Measurements from ENCODE around the gene RIN3.
A peak's percentile ranks its signal among the peaks of the same experiment; 100 is the strongest.

The RIN3 gene

DNA sequence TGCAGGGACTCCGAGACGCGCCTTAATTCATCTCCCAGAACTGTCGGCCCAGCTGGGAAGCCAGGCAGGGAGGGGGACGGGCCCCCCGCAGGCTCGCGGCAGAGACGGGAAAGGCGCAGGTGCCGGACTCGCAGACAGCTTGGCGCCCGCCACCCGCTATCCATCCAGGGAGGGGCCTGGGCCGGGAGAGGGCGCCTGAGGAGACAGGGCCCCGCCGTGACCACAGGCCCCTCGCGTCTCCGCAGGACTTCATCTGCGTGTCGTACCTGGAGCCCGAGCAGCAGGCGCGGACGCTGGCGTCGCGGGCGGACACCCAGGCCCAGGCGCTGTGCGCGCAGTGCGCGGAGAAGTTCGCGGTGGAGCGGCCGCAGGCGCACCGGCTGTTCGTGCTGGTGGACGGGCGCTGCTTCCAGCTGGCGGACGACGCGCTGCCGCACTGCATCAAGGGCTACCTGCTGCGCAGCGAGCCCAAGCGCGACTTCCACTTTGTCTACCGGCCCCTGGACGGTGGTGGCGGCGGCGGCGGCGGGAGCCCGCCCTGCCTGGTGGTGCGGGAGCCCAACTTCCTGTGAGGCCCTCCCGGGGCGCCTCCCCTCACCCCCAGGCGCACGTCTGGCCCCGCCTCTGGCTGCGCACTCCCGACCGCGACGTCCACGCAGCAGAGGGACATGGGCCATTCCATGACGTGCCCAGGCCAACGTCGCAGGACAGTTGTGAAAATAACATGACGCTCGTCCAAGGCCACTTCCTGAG lies 174.3 kb downstream of the RIN3 start:
- DNase-seq (ENCODE audit: low spot score), result peak; percentile 49

DNA sequence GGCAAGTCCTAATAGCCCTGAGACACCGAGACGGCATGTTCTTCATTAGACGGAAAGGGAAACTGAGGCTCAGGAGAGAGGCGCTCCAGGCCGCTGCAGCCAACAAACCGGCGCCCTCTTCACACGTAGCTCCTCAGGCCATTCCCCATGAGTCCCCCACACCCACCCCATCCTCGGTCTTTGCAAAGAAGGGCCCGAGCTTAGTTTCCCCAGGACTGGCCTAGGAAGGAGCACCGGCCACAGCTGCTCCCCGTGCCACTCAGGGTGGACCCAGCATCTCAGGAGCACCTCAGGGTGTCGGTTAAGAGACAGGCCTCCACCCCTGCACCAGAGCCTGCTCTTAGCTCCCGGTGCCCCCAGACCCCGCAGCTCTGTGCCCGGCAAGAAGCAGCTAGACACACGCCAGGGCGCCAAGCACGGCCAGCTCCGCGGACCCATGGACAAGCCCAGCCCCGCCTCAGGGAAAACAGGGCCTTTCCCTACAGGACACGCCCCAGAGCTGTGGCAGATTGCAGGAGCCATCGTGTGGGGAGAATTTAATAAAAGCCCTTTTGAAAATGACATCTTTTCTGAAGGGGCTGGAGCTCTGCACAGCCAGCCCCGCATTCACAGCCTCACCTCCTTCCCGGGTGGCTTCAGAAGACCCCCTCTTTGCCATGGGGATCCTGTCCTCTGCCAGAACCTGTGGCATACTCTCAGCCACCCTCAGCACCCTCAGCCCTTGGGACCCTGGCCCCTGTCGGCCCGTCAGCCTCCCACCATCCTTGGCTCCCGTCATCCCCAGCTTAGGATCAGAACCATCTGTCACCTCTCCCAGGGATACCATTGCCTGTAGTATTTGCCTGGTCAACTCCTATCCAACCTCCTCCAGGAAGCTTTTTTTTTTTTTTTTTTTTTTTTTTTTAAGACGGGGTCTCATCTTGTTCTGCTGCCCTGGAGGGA lies 175.1 kb downstream of the RIN3 start:
- DNase-seq (ENCODE audit: low spot score), result peak; percentile 38

DNA sequence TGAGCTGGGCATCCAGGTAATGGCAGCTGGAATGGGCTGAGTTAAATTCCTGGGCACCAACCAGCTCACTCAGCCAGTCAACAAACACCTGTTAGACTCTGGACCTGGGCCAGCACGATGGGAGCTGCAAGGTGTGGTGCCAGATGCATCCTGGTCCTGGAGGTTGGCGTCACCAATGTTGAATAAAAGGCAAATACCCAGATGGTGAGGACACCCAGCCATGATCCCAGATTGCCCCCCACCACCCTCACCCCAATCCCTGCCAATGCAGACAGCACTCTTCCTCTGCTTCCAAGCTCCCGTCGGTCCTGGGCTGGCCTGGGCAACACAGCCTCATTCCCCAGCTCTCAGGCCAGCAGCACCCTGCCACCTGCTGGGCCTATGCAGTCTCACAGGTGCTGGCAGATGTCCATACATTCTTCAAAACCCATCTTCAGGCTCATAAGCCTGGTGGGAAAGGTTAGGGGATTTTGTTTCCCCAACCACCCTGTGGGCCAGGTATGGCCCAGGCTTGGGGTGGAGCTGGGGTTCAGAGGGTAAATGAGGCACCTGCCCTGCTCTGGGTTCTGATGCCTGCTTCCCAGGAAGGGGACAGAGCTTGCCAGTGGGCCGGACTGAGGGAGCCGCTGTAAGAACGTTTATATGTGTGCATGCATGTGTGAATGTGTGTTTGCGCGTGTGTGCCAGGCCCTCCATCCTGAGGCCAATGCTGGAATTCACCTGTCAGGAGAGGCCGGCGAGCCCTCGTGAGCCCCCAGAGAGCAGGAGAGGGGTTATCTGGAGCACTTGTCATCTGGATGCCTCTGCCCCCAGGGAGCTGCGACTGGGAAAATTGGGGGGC lies 176.8 kb downstream of the RIN3 start:
- DNase-seq (ENCODE audit: low spot score), result peak; percentile 71

DNA sequence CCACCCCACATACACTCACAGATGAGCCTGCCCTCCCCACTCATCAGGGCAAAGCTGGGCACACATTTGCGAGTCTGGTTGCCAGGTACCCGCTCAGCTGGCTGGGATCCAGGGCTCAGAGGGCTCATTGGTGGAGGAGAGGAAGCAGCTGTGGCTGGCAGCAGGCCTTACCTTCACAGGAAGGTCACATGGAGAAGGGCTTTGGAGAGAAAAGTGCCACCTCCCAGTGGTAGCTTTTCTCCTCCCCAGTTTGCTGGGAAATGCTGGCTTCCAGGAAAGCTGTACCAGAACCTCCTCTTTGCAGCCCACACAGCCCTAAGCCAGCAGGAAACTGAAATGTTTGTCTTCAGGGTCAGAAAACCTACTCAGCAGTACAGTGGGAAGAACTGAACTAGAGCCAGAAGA lies 179.2 kb downstream of the RIN3 start:
- peak; percentile 28 for DNase-seq (ENCODE audit: low spot score)

DNA sequence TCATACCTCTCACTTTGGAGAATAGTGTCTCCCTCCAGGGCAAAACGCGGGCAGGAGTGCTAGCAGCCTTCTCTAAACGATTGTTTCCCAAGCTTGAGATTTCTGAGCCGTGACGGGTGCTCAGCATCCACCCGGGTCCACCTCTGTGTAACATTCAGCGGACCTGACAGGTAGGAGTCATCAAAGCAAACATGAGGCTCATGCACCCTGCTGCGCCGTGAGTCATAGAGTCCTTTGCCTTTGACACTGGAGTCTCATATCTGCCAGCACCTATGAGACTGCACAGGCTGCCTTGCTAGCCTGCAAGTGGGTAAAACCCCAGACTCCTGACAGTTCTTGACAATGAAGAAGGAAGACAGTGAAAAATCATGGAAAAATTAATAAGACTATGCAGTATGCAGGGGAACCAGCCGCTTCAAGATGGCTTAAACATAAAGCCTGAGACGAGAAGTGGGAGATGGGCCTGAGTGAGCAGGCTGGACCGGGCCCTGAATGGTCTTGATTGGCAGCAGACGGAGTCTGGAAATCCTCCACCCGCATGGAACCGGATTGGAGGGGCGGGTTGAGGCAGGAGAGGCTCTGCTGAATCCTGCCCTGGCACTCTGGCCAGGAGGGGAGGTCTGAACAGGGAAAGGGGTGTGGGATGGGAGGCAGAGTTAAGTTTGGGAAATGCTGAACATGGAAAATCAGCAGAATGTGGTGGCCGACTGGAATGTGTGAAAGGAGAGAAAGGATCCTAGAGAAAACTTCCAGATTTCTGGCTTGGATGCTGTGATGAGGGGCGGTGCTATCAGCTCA lies 180.6 kb downstream of the RIN3 start:
- peak; percentile 56 for DNase-seq (ENCODE audit: low spot score)

DNA sequence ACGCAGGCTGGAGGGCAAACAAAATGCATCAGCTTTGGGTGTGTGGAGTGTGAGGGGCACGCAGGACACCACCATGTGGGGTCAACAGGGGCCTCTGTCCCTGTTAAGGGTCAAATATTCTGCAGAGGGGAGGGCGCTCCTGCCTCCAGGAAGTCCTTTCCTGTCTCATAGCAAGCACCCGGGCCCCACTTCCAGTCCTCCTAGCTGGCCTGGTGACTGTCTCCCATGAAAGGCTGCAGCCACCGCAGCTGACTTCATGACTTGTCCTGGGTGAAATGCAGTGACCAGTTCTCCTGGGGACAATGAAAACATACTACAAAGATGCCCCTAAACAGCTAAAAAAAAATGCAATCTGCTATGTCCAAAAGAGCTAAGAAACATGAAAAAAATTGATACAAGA lies 181.2 kb downstream of the RIN3 start:
- no peak for DNase-seq (ENCODE audit: low spot score)

DNA sequence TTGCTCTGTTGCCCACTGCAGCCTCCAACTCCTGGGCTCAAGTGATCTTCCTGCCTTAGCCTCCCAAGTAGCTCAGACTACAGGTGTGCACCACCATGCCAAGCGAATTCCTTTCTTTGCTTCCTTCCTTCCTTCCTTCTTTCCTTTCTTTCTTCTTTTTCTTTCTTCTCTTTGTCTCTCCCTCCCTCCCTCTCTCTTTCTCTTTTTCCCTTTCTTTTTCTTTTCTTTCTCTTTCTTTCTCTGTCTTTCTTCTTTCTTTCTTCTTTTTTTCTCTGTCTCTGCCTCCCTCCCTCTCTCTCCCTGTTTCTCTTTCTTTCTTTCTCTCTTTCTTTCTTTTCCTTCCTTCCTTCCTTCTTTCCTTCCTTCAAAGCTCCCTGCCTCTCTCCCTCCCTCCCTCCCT lies 182.0 kb downstream of the RIN3 start:
- no peak for DNase-seq (ENCODE audit: low spot score)

DNA sequence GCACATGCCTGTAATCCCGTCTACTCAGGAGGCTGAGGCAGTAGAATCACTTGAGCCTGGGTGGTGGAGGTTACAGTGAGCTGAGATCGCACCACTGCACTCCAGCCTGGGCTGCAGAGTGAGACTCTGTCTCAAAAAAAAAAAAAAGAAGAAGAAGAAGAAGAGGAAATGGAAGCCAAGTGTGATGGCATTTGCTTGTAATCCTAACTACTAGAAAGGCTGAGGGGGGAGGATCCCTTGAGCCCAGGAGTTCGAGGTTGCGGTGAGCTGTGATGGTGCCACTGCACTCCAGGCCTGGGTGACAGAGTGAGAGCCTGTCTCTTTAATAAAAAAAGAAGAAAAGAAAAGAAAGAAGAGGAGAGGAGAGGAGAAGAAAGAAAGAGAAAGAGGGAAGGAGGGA lies 182.8 kb downstream of the RIN3 start:
- DNase-seq (ENCODE audit: low spot score), result no peak

DNA sequence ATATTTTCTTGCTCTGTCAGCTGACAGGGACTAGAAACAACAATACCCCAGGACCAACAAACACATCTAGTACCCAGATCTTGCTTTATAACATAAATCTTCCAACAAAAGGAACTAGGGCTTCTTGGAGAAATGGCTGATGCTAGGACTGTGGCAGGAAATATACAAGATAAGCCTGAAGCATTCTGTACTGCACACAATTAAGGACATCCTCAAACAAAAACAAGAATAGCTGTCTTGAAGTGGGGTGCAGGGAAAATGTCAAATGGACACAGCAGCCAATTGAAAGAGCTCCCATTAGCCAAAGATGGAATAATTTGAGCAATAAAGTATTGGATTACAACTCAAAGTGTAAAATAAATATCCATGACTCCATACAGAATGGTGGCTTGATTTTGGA lies 184.8 kb downstream of the RIN3 start:
- no peak for DNase-seq (ENCODE audit: low spot score)

DNA sequence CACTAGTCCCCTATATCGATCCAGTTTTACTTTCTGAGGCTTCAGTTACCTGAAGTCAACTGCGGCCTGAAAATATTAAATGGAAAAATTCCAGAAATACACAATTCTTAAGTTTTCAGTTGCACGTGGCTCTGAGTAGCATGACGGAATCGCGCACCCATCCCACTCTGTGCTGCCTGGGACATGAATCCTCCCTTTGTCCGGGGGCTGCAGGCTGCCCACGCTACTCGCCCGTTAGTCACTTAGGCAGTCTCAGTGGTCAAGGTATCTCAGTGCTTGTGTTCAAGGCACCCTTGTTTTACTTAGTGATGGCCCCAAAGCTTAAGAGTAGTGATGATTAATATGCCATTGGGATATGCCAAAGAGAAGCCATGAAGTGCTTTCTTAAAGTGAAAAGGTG lies 188.2 kb downstream of the RIN3 start:
- no peak for DNase-seq (ENCODE audit: low spot score)

DNA sequence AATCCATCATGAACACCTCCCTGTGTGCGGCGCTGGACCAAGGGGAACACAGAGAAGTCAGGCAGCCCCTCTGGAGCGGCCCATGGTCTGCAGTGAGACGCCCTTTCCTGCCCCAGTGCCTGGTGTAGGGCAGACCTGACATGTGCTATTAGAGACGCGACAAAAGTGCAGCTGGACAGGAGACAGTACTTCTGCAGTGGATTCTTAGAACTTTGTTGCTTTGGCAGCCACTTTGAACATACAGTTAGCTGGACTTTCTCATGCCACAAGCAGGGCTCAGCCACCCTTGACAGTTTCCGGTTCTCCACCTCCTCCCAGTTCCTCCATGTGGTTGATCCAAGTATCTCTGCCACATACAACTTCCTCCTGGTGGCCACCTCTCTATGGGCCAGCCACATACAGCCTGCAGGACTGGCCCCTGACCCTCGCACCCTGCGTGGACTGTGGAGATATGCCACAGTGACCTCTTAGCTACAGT lies 188.9 kb downstream of the RIN3 start:
- DNase-seq (ENCODE audit: low spot score), result no peak

DNA sequence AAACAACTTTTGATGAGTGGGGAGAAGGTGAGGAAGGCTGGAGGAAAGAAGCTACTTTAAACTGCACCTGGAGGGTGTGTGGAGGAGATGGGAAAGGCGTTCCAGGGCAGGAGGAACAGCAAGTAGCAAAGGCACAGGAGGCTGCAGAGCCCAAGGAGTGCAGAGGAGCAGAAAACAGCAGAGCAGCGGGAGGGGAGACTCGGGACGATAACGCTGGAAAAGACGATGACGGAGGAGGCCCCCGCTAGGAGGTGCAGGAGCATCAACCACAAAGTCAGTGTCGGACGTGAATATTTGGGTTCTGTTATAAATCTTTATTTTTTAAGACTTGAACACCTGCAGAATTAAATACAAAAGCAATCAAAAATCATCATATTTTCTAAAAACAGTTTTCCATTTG lies 189.9 kb downstream of the RIN3 start:
- DNase-seq (ENCODE audit: low spot score), result no peak

DNA sequence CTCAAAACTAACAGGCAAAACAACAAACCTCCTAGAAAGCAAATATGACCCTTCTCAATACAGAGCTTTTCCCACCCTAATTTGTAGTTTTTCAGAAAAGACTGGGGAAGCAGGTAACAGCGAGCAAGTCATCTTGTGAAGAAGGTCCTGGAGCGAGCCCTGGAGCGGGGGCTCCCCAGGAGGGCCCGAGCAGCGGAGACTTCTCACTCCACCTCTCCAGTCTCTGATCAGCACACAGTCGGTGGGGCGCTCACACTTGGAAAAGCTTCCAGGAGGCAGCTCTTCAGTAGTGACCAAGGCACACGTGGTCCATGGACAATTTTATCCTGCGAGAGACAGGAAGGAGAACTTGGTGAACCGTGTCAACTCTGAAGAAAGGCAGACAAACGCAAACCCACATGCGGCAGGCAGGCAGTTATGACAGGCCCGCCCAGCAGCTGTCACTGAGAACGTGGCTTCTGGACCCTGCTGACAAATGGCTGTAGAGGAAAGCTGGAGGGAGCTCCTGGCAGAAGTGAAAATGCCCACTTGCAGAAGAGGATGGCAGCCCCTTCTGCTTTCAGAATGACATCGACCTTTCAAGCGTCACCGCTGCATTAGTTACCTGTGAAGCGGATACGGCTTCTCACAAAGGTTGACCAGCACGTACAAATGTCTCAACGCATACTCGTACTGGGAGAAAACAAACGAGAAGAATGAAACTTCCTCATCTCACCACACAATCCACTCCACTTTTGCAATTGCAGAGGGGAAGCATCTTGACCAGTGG lies 190.6 kb downstream of the RIN3 start:
- DNase-seq (ENCODE audit: low spot score), result no peak

DNA sequence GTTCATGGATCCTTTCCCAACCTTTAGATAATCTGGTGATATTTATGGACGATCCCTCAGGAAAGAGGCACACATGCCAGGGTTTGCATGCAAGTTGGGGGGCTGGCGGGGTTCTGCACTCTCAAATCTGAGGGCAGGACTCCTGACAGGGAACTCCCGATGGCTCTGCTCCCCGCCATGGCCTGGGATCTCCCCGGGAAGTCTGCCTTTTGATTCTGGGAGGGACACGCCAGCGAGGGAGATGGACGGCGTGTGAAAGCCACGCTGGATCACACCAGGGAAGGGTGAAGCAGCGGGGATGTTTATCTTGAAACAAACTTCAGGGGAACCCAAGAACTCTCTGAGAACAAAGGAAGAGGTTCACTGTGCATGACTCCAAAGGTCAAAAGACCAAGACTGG lies 191.2 kb downstream of the RIN3 start:
- DNase-seq (ENCODE audit: low spot score), result no peak

DNA sequence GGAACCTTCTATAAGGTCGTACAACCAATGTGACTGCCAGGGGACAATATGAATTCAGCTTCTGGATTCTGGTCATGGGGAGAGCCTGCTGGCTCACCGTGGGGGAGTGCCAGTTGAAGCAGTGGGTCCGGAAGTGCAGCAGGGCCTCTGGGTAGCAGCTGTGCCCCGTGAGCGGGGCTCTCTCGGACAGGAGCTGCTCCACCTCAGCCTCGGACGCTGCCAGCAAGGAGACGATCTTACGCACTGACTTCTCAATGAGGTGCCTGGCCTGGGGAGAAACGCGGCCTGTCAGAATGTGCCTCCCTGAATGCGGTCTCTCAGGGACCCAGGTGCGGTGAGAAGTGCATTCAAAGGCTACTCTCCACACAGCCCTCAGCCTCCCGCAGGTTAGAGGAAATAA lies 192.8 kb downstream of the RIN3 start:
- no peak for DNase-seq (ENCODE audit: low spot score)

DNA sequence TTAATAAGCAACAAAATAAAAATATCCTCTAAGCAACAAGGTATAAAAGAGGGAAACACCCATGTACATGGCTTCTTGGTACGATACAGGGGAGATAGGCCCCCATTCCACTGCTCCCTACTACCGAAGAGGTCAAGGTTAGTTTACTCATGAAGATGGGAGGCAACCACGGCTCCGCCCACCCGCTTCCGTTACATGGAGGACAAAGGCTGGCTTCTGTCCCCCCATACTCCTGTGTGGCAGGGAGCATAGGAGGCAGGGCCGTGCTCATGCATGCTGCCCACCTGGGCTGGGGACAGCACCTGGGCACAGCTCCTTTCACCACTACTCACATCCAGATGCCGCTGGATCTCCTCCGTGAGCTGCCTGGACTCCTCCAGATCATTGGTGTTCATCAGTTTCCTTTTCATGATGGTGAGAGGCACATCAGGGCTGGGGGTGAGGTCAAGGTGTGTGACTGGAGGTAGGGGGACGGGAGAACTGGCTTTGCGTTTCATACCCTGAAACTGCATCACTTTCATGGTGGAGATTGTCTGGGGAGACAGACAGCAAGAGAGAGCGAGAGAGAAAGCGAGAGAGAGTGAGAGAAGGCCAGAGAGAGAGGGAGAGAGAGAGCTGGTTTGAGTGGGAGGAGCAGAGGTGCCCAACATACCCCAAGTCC lies 195.9 kb downstream of the RIN3 start:
- DNase-seq (ENCODE audit: low spot score), result no peak

DNA sequence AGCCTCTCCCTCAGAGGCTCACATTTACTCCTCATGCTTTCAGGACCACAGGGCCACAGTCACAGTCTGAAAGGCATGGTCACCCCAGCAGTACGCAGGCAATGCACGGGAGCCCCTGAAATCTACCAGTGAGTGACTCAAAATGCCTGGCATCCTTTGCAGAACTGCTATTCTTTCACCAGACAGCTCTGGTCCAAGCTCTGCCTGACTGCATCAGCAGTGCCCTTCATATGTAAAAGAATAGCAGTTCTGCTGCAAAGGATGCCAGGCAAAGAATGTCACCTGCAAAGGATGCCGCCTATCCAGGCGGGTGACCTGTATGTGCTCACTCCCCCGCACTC lies 196.4 kb downstream of the RIN3 start:
- no peak for DNase-seq (ENCODE audit: low spot score)

DNA sequence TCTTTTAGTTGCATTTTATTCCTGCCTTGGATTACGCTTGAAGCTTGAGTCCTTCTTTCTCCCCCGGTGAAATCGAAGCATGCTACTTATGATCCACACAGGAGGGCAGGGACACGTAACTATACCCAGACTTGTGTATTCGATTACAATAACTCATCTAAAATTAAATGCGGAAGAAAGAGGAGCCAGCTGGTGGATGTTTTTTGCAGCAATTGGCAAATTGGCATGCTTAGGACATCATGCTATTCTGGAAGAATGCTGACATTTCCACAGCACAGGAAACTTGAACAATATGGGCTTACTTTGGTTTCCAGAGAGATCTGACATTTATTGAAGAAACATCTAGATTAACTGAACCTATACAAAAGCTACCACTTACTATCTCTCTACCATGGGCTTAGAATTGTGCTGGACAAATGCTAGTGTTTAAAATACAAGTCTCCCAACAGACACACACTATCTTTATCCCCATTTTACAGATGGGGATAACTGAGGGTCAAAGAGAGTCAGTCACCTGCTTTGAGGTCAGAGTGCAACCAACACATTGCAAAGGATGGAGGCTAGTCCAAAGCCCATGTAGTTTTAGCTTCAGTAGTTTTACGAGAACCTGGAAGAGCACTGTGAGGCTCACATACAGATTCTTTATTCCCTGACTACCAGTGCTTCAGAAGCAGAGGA lies 198.5 kb downstream of the RIN3 start:
- DNase-seq (ENCODE audit: low spot score), result no peak

DNA sequence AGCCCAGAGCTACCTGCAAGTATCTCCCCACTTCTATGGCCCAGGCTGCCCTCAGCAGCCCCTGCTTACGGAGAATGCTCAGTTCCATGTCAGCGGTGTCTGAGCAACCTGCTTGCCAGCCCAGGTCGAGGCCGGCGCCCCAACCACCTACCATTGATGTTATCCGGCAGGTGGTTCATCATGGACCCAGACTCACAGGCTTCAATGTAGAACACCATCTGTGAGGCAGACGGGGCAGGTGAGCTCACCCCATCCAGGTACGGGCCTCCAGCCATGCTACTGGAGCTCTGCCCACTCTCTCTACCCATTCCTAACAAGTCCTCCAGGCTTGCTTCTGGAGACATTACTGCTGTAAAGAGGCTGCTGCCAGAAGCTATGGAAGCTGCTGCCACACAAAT lies 199.1 kb downstream of the RIN3 start:
- no peak for DNase-seq (ENCODE audit: low spot score)

Measured in SW480 (cell line).